Measurements from ENCODE around the gene ZNF687.

Gene ZNF687

GRCh38 chr1:151281969-151282882 is at the start of gene ZNF687:
ZNF687 (plus strand) TSS chr1:151282299; CDS start chr1:151286292, 3,993 bp downstream.
- no peak for TF ChIP-seq CTCF (IDR thresholded peaks at IDR 0.05; ENCODE audit: low read depth, low read length, missing control alignments)
- peak within 1 kb of the TSS; percentile 87 for H3K4me3 ChIP-seq (ENCODE audit: low read depth, low read length)
- peak; percentile 100 for DNase-seq
- H3K27ac ChIP-seq, result peak within 1 kb of the TSS; percentile 96
- H3K27me3 ChIP-seq (replicated peaks), result no peaks in the 10 kb centered on the region
- in situ Hi-C loops (cut with HindIII; ENCODE audit: low pct_ligation_motif_present, low sequenced_read_pairs), result no loop called here
- peaks cover 14% of the 10 kb centered on the region for H3K36me3 ChIP-seq (replicated peaks)

- H3K4me3 ChIP-seq (ENCODE audit: low read depth, low read length), result no peak overlapping the region
- H3K36me3 ChIP-seq (replicated peaks), result peaks cover 94% of the 10 kb centered on the region
- DNase-seq, result no peak
- H3K27ac ChIP-seq, result no peak overlapping the region
- no peak for TF ChIP-seq CTCF (IDR thresholded peaks at IDR 0.05; ENCODE audit: low read depth, low read length, missing control alignments)
- in situ Hi-C loops (cut with HindIII; ENCODE audit: low pct_ligation_motif_present, low sequenced_read_pairs), result no loop called here
- no peaks in the 10 kb centered on the region for H3K27me3 ChIP-seq (replicated peaks)
Measured at GRCh38 chr1:151235235-151235634, 46.9 kb upstream of the ZNF687 start.

GRCh38 chr1:151237678-151238466 is 44.2 kb upstream of the ZNF687 start:
- peaks cover 95% of the 10 kb centered on the region for H3K36me3 ChIP-seq (replicated peaks)
- in situ Hi-C loops (cut with HindIII; ENCODE audit: low pct_ligation_motif_present, low sequenced_read_pairs), result no loop called here
- H3K27ac ChIP-seq, result peak overlapping the region; percentile 65
- H3K27me3 ChIP-seq (replicated peaks), result no peaks in the 10 kb centered on the region
- no peak for DNase-seq
- H3K4me3 ChIP-seq (ENCODE audit: low read depth, low read length), result no peak overlapping the region
- TF ChIP-seq CTCF (IDR thresholded peaks at IDR 0.05; ENCODE audit: low read depth, low read length, missing control alignments), result no peak

GRCh38 chr1:151238467-151238739 is 43.7 kb upstream of the ZNF687 start:
- in situ Hi-C loops (cut with HindIII; ENCODE audit: low pct_ligation_motif_present, low sequenced_read_pairs), result no loop called here
- Histone ChIP-seq H3K27me3 (replicated peaks) (no peaks in the 10 kb centered on the region), H3K27ac (peak overlapping the region; percentile 65), H3K4me3 (ENCODE audit: low read depth, low read length) (no peak overlapping the region), H3K36me3 (replicated peaks) (peaks cover 95% of the 10 kb centered on the region)
- no peak for TF ChIP-seq CTCF (IDR thresholded peaks at IDR 0.05; ENCODE audit: low read depth, low read length, missing control alignments)
- peak; percentile 58 for DNase-seq

GRCh38 chr1:151242442-151242841 is 39.7 kb upstream of the ZNF687 start:
- no peak overlapping the region for H3K4me3 ChIP-seq (ENCODE audit: low read depth, low read length)
- DNase-seq, result no peak
- in situ Hi-C loops (cut with HindIII; ENCODE audit: low pct_ligation_motif_present, low sequenced_read_pairs), result no loop called here
- H3K27me3 ChIP-seq (replicated peaks), result no peaks in the 10 kb centered on the region
- no peak for TF ChIP-seq CTCF (IDR thresholded peaks at IDR 0.05; ENCODE audit: low read depth, low read length, missing control alignments)
- H3K27ac ChIP-seq, result no peak overlapping the region
- peaks cover 90% of the 10 kb centered on the region for H3K36me3 ChIP-seq (replicated peaks)

Data from brain microvascular endothelial cell (primary cell).